K562 (cell line): ENCODE measurements around the gene QSOX2. TPM values are rescaled to one million over a fixed set of nuclear protein-coding genes. Genes with fewer than 3 reads are reported as not detected.

Experiments
- ATAC-seq: fragments of 200-7000 bp; cut with Tn5 transposase; 3 replicates; pipeline ENCODE4 v1.9.1; 2020; ENCODE audit warnings: moderate library complexity
- BruUV-seq: library from RNA; stranded (reverse); fragments of 400-500 nt; replicated peaks from 2 replicates; lab custom pipeline; 2021; lab: Mats Ljungman, UMichigan
- CTCF ChIA-PET: fragments of 300-600 bp; formaldehyde crosslinking; extraction: SDS; loops from one replicate; lab custom pipeline; 2021; ENCODE audit warnings: low intra/inter-chr PET ratio; lab: Yijun Ruan, JAX
- POLR2A ChIA-PET: fragments of 300-600, 350-650 bp; sonication (Branson Sonifier 250); formaldehyde crosslinking; extraction: SDS; loops from one replicate; lab custom pipeline; 2021; ENCODE audit warnings: antibody characterized with exemption, inconsistent platforms; lab: Yijun Ruan, JAX
- DNase-seq, 4 experiments: peaks; one replicate each; pipeline versions ENCODE4 v3.0.0 to v3.0.0-alpha.2; 2011 to 2018; ENCODE audit warnings: low spot score in 3 of 4, mixed read lengths in 3 of 4; ENCODE audit errors: extremely low read depth in 1 of 4
- FAIRE-seq: peaks from 2 replicates; lab custom pipeline; 2011; peaks lifted over from hg19 to GRCh38; lab: Jason Lieb, UNC
- H2AFZ ChIP-seq: 2 replicates; pipeline ENCODE4 v1.6.0; 2011; ENCODE audit warnings: low read depth, low read length, control low read depth, inconsistent platforms
- H3K27ac ChIP-seq: fragments of 200-600 bp; 3 replicates; pipeline ENCODE4 v1.8.0; 2011; ENCODE audit warnings: low read depth, mild to moderate bottlenecking, control low read depth, inconsistent platforms, low read length, moderate library complexity, mixed read lengths; ENCODE audit errors: extremely low read depth
- H3K27me3 ChIP-seq, 2 experiments: fragments of 300-600 bp in 1 of 2; 2 replicates in 1 of 2; 3 replicates in 1 of 2; pipeline versions ENCODE4 v1.6.0 to v1.8.0; 2011; ENCODE audit warnings: inconsistent platforms in 2 of 2, low read length in 2 of 2, mild to moderate bottlenecking in 1 of 2, mixed read lengths in 1 of 2, moderate library complexity in 1 of 2; ENCODE audit not compliant: control insufficient read depth in 2 of 2, insufficient read depth in 2 of 2
- H3K36me3 ChIP-seq: fragments of 300-600 bp; 3 replicates; pipeline ENCODE4 v1.8.0; 2011; ENCODE audit warnings: mild to moderate bottlenecking, low read length, inconsistent platforms; ENCODE audit not compliant: control insufficient read depth, insufficient read depth
- H3K4me1 ChIP-seq, 2 experiments: fragments of 200-600 bp in 1 of 2; replicated peaks in 1 of 2; 2 replicates in 1 of 2; 3 replicates in 1 of 2; pipeline versions ENCODE4 v1.5.1 to v1.8.0; 2011; ENCODE audit warnings: inconsistent platforms in 2 of 2, low read length in 2 of 2, mild to moderate bottlenecking in 1 of 2, mixed read lengths in 1 of 2, moderate library complexity in 1 of 2; ENCODE audit not compliant: control insufficient read depth in 2 of 2, insufficient read depth in 2 of 2
- H3K4me2 ChIP-seq: 2 replicates; pipeline ENCODE4 v1.6.1; 2011; ENCODE audit warnings: low read length, control low read depth, inconsistent platforms, mixed read lengths; ENCODE audit not compliant: insufficient read depth
- H3K4me3 ChIP-seq: fragments of 200-600 bp; sonication (generic), shearing (Covaris generic); 2 replicates; pipeline ENCODE4 v1.5.1; 2016; ENCODE audit warnings: control low read depth, inconsistent platforms
- H3K79me2 ChIP-seq: fragments of 200-600 bp; 3 replicates; pipeline ENCODE4 v1.8.0; 2011; ENCODE audit warnings: low read length, inconsistent platforms; ENCODE audit not compliant: control insufficient read depth, insufficient read depth
- H3K9ac ChIP-seq, 2 experiments: 2 replicates each; pipeline versions ENCODE4 v1.6.0 to v1.6.1; 2011; ENCODE audit warnings: low read depth in 2 of 2, low read length in 2 of 2, control low read depth in 1 of 2, inconsistent platforms in 1 of 2, mild to moderate bottlenecking in 1 of 2, mixed read lengths in 1 of 2; ENCODE audit not compliant: insufficient read depth in 1 of 2
- H3K9me1 ChIP-seq: one replicate; pipeline ENCODE4 v1.6.0; 2011; ENCODE audit warnings: inconsistent platforms, mild to moderate bottlenecking, low read length, moderate library complexity; ENCODE audit not compliant: control insufficient read depth, insufficient read depth
- H3K9me3 ChIP-seq: replicated peaks from 2 replicates; pipeline ENCODE4 v1.5.1; 2011; ENCODE audit warnings: low read depth, low read length, inconsistent platforms; ENCODE audit not compliant: control insufficient read depth, insufficient read depth
- H4K20me1 ChIP-seq: replicated peaks from 2 replicates; pipeline ENCODE4 v1.6.1; 2011; ENCODE audit warnings: low read length, inconsistent platforms, mixed read lengths; ENCODE audit not compliant: control insufficient read depth, insufficient read depth
- ATF7 ChIP-seq: fragments of 450-650 bp; IDR thresholded peaks from 2 replicates; pipeline ENCODE4 v1.7.1; 2014; ENCODE audit warnings: mild to moderate bottlenecking, moderate library complexity
- POLR2G ChIP-seq: fragments of 200-400 bp; formaldehyde crosslinking; IDR thresholded peaks from 2 replicates; pipeline ENCODE4 v1.6.1; 2017; ENCODE audit warnings: low read depth, mild to moderate bottlenecking, antibody characterized with exemption, low read length, moderate library complexity
- WGBS: fragments of 100-300 bp; shearing (Covaris generic); methylation state at CpG from one replicate; pipeline ENCODE4 v1.1.6; 2016; ENCODE audit warnings: low coverage, mixed read lengths; ENCODE audit not compliant: insufficient coverage; ENCODE audit errors: missing lambda C conversion rate; 5-methylcytosine and 5-hydroxymethylcytosine counted together
- in situ Hi-C: fragments of 300-500 bp; cut with MboI; formaldehyde crosslinking; loops from 4 replicates; pipeline ENCODE4 v1.15.0; 2018; ENCODE audit warnings: inconsistent platforms, mixed read lengths
- intact Hi-C: fragments of 100-400 bp; cut with micrococcal nuclease; formaldehyde crosslinking; loops from 2 replicates; pipeline ENCODE4 v1.14.2; 2022
- polyA plus RNA-seq, 8 experiments: library from polyadenylated mRNA; depleted of rRNA in 4 of 8; stranded (reverse) in 5 of 8; unstranded in 3 of 8; fragments of >200 nt; fragmentation: Nextera tagmentation in 2 of 8; fragmentation: Illumina TruSeq in 1 of 8; extraction: Ambion mirVana in 2 of 8; extraction: Trizol in 1 of 8; gene quantifications; 2 replicates each; pipeline versions ENCODE4 v1.2.1 to v1.2.3, GENCODE V29; 2011 to 2014; ENCODE audit warnings: inconsistent platforms in 1 of 8, missing spikeins in 1 of 8
- total RNA-seq, 7 experiments: library from RNA; depleted of rRNA in 6 of 7; stranded (reverse); fragments of >200 nt in 6 of 7; fragmentation: Illumina TruSeq in 2 of 7; extraction: Trizol in 2 of 7; gene quantifications; 2 replicates each; pipeline versions ENCODE4 v1.2.1 to v1.2.3, GENCODE V29; 2011 to 2021; ENCODE audit warnings: low replicate concordance in 1 of 7

The QSOX2 gene
- total and polyA plus RNA-seq, 9 of the 15 experiments (the other 6 are each of a cell fraction or from before 2014, with no cell fraction given) = 0.51 to 23.7 (median 12.7) TPM

DNA sequence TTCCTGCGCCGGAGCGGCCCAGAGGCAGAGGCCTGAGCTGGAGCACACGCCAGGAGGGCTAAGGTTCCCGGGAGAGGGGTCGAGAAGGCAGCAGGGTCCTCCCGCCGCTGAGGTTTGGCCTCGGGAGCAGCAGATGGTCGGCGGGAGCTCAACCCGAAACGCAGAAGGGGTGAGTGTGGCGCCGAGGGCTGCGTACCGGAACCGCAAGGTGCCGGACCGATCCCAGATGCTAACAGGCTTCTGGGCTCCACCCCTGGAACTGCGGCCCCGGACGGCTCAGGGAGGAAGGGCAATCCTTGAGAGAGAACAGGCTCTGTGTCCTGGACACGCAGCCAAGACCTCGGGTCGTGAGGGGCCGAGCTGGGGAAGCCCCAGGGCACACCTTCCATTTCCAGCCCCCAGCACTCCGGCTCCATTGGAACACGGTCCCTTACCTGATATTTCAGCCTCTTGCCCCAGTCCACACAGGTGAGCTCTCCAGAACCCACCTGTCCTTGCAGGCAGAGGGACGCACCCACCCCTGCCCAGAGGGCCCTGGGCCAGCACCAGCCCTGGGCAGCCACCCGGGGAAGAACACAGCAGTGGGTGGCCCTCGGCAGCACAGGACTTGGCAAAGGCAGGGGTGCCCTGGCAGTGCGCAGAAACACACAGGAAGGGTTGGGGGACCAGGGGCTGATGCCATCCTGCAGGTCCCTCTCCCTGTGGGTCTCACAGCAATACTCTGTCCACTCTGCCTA lies 42.0 kb downstream of the QSOX2 start:
- Histone ChIP-seq H3K4me3 (no peak overlapping the region), H3K4me2 (no peak overlapping the region), H3K9ac (no peak overlapping the region), H3K4me1 (peaks cover 21 to 72% of the 10 kb centered on the region in 2 experiments), H3K79me2 (no peaks in the 10 kb centered on the region), H3K27me3 (peaks cover 19 to 34% of the 10 kb centered on the region in 2 experiments; a peak in 4 of 5 replicates), H3K9me3 (no peaks in the 10 kb centered on the region), H3K9me1 (peaks cover 4% of the 10 kb centered on the region), H4K20me1 (peaks cover 19% of the 10 kb centered on the region), H3K36me3 (peaks cover 16% of the 10 kb centered on the region; the same call in 2 of the 3 replicates), H3K27ac (no peak overlapping the region), H2AFZ (no peak overlapping the region)
- BruUV-seq = no TSS peak
- WGBS = 62% methylated on average over 22 of the region's 33 CpGs
- FAIRE-seq (no peak), DNase-seq (no peak), ATAC-seq (no peak)
- TF ChIP-seq ATF7 (no peak), POLR2G (0 out of 2 replicates have a peak, but pooled peaks have one; percentile 24)
- in situ Hi-C loops (no loop called here), intact Hi-C loops (no loop called here)
- ChIA-PET CTCF (no interaction called here), POLR2A (interaction anchor here (0.7 kb wide), 1 partner anchor 90 kb away, joined by 3 read pairs; no protein-coding TSS in a partner anchor)
